ENCODE results near the gene CCL19. TPM values are rescaled to one million over a fixed set of nuclear protein-coding genes. Genes with fewer than 3 reads are reported as not detected.

Gene CCL19
- total RNA-seq, 2 donors from 2014 or later: not detected

GRCh38 chr9:34734720-34735119, 43.6 kb upstream of the CCL19 start:
- H3K4me3 Mint-ChIP-seq: no peak overlapping the region
- Histone ChIP-seq H3K27ac (ENCODE audit: low read depth, low read length) (no peak overlapping the region), H3K9ac (ENCODE audit: extremely low read depth, low read length, poor library complexity, severe bottlenecking) (no peak overlapping the region), H3K36me3 (ENCODE audit: control insufficient read depth, insufficient read depth, low read length) (no peaks in the 10 kb centered on the region), H3K4me3 (ENCODE audit: low read length) (no peak overlapping the region), H3K27me3 (ENCODE audit: control insufficient read depth, insufficient read depth, low read length, poor library complexity, severe bottlenecking) (no peaks in the 10 kb centered on the region), H3K9me3 (ENCODE audit: control insufficient read depth, low read length) (no peaks in the 10 kb centered on the region), H3K4me1 (ENCODE audit: control insufficient read depth, insufficient read depth, low read length) (no peaks in the 10 kb centered on the region)
- DNase-seq: peak; percentile 10
- TF ChIP-seq CTCF (conservative IDR thresholded peaks at IDR 0.05): no peak
- H3K36me3 Mint-ChIP-seq (ENCODE audit: low read depth): no peaks in the 10 kb centered on the region
- peaks cover 2% of the 10 kb centered on the region for H3K9me3 Mint-ChIP-seq
- H3K27me3 Mint-ChIP-seq (ENCODE audit: insufficient read depth): peaks cover 16% of the 10 kb centered on the region
- no peak overlapping the region for H3K27ac Mint-ChIP-seq
- no peaks in the 10 kb centered on the region for H3K4me1 Mint-ChIP-seq

- Mint-ChIP-seq H3K27me3 (ENCODE audit: insufficient read depth) (peaks cover 19% of the 10 kb centered on the region), H3K4me1 (no peaks in the 10 kb centered on the region), H3K36me3 (ENCODE audit: low read depth) (no peaks in the 10 kb centered on the region), H3K4me3 (no peak overlapping the region), H3K9me3 (no peaks in the 10 kb centered on the region), H3K27ac (no peak overlapping the region)
- H3K4me3 ChIP-seq (ENCODE audit: low read length): no peak overlapping the region
- H3K27ac ChIP-seq (ENCODE audit: low read depth, low read length): no peak overlapping the region
- no peak for TF ChIP-seq CTCF (conservative IDR thresholded peaks at IDR 0.05)
- no peak overlapping the region for H3K9ac ChIP-seq (ENCODE audit: extremely low read depth, low read length, poor library complexity, severe bottlenecking)
- H3K9me3 ChIP-seq (ENCODE audit: control insufficient read depth, low read length): no peaks in the 10 kb centered on the region
- peaks cover 8% of the 10 kb centered on the region for H3K27me3 ChIP-seq (ENCODE audit: control insufficient read depth, insufficient read depth, low read length, poor library complexity, severe bottlenecking)
- DNase-seq: no peak
- WGBS, 2 experiments (ENCODE audit: insufficient coverage in 1 of 2, insufficient read length in 1 of 2): no CpG with 5 or more reads among the region's 2 CpGs
- no peaks in the 10 kb centered on the region for H3K36me3 ChIP-seq (ENCODE audit: control insufficient read depth, insufficient read depth, low read length)
- H3K4me1 ChIP-seq (ENCODE audit: control insufficient read depth, insufficient read depth, low read length): no peaks in the 10 kb centered on the region
These were observed 41.8 kb upstream of the CCL19 start for GRCh38 chr9:34732886-34733285.

- Histone ChIP-seq H3K9ac (ENCODE audit: extremely low read depth, low read length, poor library complexity, severe bottlenecking) (no peak overlapping the region), H3K27ac (ENCODE audit: low read depth, low read length) (no peak overlapping the region), H3K4me3 (ENCODE audit: low read length) (no peak overlapping the region), H3K27me3 (ENCODE audit: control insufficient read depth, insufficient read depth, low read length, poor library complexity, severe bottlenecking) (peaks cover 10% of the 10 kb centered on the region), H3K9me3 (ENCODE audit: control insufficient read depth, low read length) (no peaks in the 10 kb centered on the region), H3K36me3 (ENCODE audit: control insufficient read depth, insufficient read depth, low read length) (no peaks in the 10 kb centered on the region), H3K4me1 (ENCODE audit: control insufficient read depth, insufficient read depth, low read length) (no peaks in the 10 kb centered on the region)
- no peak for DNase-seq
- Mint-ChIP-seq H3K4me3 (no peak overlapping the region), H3K27ac (no peak overlapping the region), H3K36me3 (ENCODE audit: low read depth) (no peaks in the 10 kb centered on the region), H3K27me3 (ENCODE audit: insufficient read depth) (peaks cover 22% of the 10 kb centered on the region), H3K4me1 (no peaks in the 10 kb centered on the region), H3K9me3 (no peaks in the 10 kb centered on the region)
- 80 to 91% methylated on average over 1 of the region's 1 CpG for WGBS, 2 experiments (ENCODE audit: insufficient coverage in 1 of 2, insufficient read length in 1 of 2)
- no peak for TF ChIP-seq CTCF (conservative IDR thresholded peaks at IDR 0.05)
These were observed 41.4 kb upstream of the CCL19 start for GRCh38 chr9:34732478-34732877.
